ENCODE results near the gene SCAMP4. TPM values are rescaled to one million over a fixed set of nuclear protein-coding genes. Genes with fewer than 3 reads are reported as not detected.

SCAMP4 gene
- total RNA-seq, 1 experiment from 2014 or later: 81.3 TPM

DNA sequence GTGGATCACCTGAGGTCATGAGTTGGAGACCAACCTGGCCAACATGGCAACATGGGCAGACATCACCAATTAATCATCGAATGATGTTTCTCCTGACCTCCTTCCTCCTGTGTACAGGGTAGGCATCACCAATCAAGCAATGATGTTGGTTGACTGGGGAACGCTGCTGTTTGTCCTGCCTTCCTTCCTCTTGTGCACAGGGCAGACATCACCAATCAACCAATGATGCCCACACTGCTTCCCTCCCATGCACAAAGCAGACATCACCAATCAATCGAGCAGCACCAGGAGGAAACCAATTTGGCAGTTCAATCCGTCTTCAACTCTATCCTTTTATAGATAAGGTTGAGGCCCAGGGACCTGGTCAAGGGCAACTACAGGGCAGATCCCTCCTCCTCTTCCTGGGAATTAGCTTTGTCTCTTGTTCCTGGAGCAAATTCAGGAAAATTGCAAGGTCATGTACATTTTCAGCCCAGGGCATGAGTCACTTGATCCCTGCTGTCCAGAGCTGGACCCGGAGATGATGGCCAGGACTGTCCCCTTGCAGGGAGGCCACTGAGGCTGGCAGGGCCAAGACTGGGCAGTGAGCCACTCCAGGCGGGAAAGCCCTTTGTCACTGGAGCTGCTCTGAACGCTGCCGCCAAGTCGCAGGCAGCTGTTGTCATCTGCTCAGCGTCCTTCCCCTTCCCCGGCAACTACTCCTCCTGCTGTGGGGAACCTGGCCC, 30.4 kb downstream of the SCAMP4 start (continued):
- TF ChIP-seq ZNF396 (CRISPR knock-in tag; IDR thresholded peaks at IDR 0.05; ENCODE audit: borderline replicate concordance): no peak
- no peak for TF ChIP-seq NFE2L1 (CRISPR knock-in tag; IDR thresholded peaks at IDR 0.05)
- TF ChIP-seq NR3C1 (CRISPR knock-in tag; conservative IDR thresholded peaks at IDR 0.05; ENCODE audit: low read depth): no peak
- TF ChIP-seq, protein P1, sequence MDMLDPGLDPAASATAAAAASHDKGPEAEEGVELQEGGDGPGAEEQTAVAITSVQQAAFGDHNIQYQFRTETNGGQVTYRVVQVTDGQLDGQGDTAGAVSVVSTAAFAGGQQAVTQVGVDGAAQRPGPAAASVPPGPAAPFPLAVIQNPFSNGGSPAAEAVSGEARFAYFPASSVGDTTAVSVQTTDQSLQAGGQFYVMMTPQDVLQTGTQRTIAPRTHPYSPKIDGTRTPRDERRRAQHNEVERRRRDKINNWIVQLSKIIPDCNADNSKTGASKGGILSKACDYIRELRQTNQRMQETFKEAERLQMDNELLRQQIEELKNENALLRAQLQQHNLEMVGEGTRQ (CRISPR knock-in tag; IDR thresholded peaks at IDR 0.05): no peak
- TF ChIP-seq, protein P2, sequence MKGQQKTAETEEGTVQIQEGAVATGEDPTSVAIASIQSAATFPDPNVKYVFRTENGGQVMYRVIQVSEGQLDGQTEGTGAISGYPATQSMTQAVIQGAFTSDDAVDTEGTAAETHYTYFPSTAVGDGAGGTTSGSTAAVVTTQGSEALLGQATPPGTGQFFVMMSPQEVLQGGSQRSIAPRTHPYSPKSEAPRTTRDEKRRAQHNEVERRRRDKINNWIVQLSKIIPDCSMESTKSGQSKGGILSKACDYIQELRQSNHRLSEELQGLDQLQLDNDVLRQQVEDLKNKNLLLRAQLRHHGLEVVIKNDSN (CRISPR knock-in tag; IDR thresholded peaks at IDR 0.05): no peak

- POLR2A ChIA-PET: interaction anchor here (0.6 kb wide), 1 partner anchor 204 kb away, joined by 10 read pairs; no protein-coding TSS in a partner anchor
These were observed 31.2 kb downstream of the SCAMP4 start for GRCh38 chr19:1936430-1936829.

More at GRCh38 chr19:1936430-1936829, 31.2 kb downstream of the SCAMP4 start:
- no peak overlapping the region for H3K4me3 Mint-ChIP-seq
- CTCF ChIA-PET: interaction anchor here (2.1 kb wide), 1 partner anchor 10 kb away, joined by 6 read pairs; no protein-coding TSS in a partner anchor
- peaks cover 7% of the 10 kb centered on the region for H3K36me3 Mint-ChIP-seq
- peak overlapping the region; percentile 37; the same call in 1 of the 2 replicates for H3K27ac Mint-ChIP-seq
- peaks cover 18% of the 10 kb centered on the region for H3K27me3 Mint-ChIP-seq (ENCODE audit: low read depth)
- H3K4me1 Mint-ChIP-seq: peaks cover 9% of the 10 kb centered on the region
- ATAC-seq (no peak), DNase-seq (ENCODE audit: low spot score) (no peak)
- H3K9me3 Mint-ChIP-seq: peaks cover 11% of the 10 kb centered on the region
- TF ChIP-seq, protein P3, sequence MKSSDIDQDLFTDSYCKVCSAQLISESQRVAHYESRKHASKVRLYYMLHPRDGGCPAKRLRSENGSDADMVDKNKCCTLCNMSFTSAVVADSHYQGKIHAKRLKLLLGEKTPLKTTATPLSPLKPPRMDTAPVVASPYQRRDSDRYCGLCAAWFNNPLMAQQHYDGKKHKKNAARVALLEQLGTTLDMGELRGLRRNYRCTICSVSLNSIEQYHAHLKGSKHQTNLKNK (CRISPR knock-in tag; IDR thresholded peaks at IDR 0.05): no peak
- TF ChIP-seq AR (CRISPR knock-in tag; IDR thresholded peaks at IDR 0.05): no peak
- no peak for TF ChIP-seq ZNF425 (CRISPR knock-in tag; conservative IDR thresholded peaks at IDR 0.05)
